WERI-Rb-1 (cell line): ENCODE measurements around the gene HSP90AB1.

ENCODE experiments used
- DNase-seq: peaks from one replicate; pipeline ENCODE4 v3.0.0-alpha.2; 2020
- H3K27ac ChIP-seq: fragments of 250-450 bp; sonication (Bioruptor Pico); 2 replicates; pipeline ENCODE4 v1.5.1; 2020; ENCODE audit warnings: mild to moderate bottlenecking, moderate library complexity
- H3K27me3 ChIP-seq: fragments of 250-450 bp; sonication (Bioruptor Pico); 2 replicates; pipeline ENCODE4 v1.5.1; 2021; ENCODE audit warnings: mild to moderate bottlenecking, low read depth, moderate library complexity; ENCODE audit not compliant: insufficient read depth, severe bottlenecking
- H3K36me3 ChIP-seq: fragments of 250-450 bp; sonication (Bioruptor Pico); 2 replicates; pipeline ENCODE4 v1.5.1; 2020; ENCODE audit warnings: mild to moderate bottlenecking, moderate library complexity
- H3K4me3 ChIP-seq: 2 replicates; pipeline ENCODE4 v1.5.1; 2011; ENCODE audit warnings: low read depth, mild to moderate bottlenecking, control low read depth, low read length
- H3K9me3 ChIP-seq: fragments of 250-450 bp; sonication (Bioruptor Pico); 2 replicates; pipeline ENCODE4 v1.5.1; 2021; ENCODE audit warnings: mild to moderate bottlenecking, moderate library complexity; ENCODE audit not compliant: severe bottlenecking
- CTCF ChIP-seq: IDR thresholded peaks from 2 replicates; pipeline ENCODE4 v1.5.1; 2011; ENCODE audit warnings: low read depth, mild to moderate bottlenecking, control low read depth, inconsistent platforms, low read length

HSP90AB1 gene

GRCh38 chr6:44271406-44271723 lies 24.5 kb downstream of the HSP90AB1 start:
- no peak for DNase-seq
- no peaks in the 10 kb centered on the region for H3K9me3 ChIP-seq
- no peak for TF ChIP-seq CTCF
- H3K4me3 ChIP-seq = peak overlapping the region; percentile 44
- H3K27ac ChIP-seq = peak overlapping the region; percentile 59
- H3K27me3 ChIP-seq = no peaks in the 10 kb centered on the region
- H3K36me3 ChIP-seq = peaks cover 32% of the 10 kb centered on the region

- no peak overlapping the region for H3K4me3 ChIP-seq
- TF ChIP-seq CTCF = no peak
- no peaks in the 10 kb centered on the region for H3K27me3 ChIP-seq
- no peak for DNase-seq
- peaks cover 38% of the 10 kb centered on the region for H3K36me3 ChIP-seq
- no peak overlapping the region for H3K27ac ChIP-seq
- H3K9me3 ChIP-seq = no peaks in the 10 kb centered on the region
Observed at GRCh38 chr6:44271914-44272313, 25.0 kb downstream of the HSP90AB1 start.

- Histone ChIP-seq H3K27me3 (no peaks in the 10 kb centered on the region), H3K9me3 (no peaks in the 10 kb centered on the region), H3K36me3 (peaks cover 40% of the 10 kb centered on the region), H3K27ac (no peak overlapping the region), H3K4me3 (no peak overlapping the region)
- DNase-seq = no peak
- no peak for TF ChIP-seq CTCF
Observed at GRCh38 chr6:44272529-44272928, 25.6 kb downstream of the HSP90AB1 start.

- no peak for TF ChIP-seq CTCF
- Histone ChIP-seq H3K36me3 (peaks cover 40% of the 10 kb centered on the region), H3K27me3 (no peaks in the 10 kb centered on the region), H3K9me3 (no peaks in the 10 kb centered on the region), H3K4me3 (no peak overlapping the region), H3K27ac (no peak overlapping the region)
- DNase-seq = no peak
Observed at GRCh38 chr6:44272999-44273566, 26.2 kb downstream of the HSP90AB1 start.

GRCh38 chr6:44273617-44274016 lies 26.7 kb downstream of the HSP90AB1 start:
- H3K36me3 ChIP-seq = peaks cover 40% of the 10 kb centered on the region
- no peaks in the 10 kb centered on the region for H3K27me3 ChIP-seq
- no peaks in the 10 kb centered on the region for H3K9me3 ChIP-seq
- no peak overlapping the region for H3K4me3 ChIP-seq
- H3K27ac ChIP-seq = no peak overlapping the region
- no peak for DNase-seq
- TF ChIP-seq CTCF = no peak

GRCh38 chr6:44275271-44275748 lies 28.4 kb downstream of the HSP90AB1 start:
- TF ChIP-seq CTCF = no peak
- Histone ChIP-seq H3K9me3 (no peaks in the 10 kb centered on the region), H3K27me3 (no peaks in the 10 kb centered on the region), H3K36me3 (peaks cover 40% of the 10 kb centered on the region), H3K4me3 (no peak overlapping the region), H3K27ac (no peak overlapping the region)
- DNase-seq = no peak
